Measurements from ENCODE around the gene CLUH.
"Not testable (repeated sequence)": the region's sequence is repeated elsewhere in the genome, so short reads cannot be mapped to it uniquely, and the experiment has no call there.

CLUH gene

DNA sequence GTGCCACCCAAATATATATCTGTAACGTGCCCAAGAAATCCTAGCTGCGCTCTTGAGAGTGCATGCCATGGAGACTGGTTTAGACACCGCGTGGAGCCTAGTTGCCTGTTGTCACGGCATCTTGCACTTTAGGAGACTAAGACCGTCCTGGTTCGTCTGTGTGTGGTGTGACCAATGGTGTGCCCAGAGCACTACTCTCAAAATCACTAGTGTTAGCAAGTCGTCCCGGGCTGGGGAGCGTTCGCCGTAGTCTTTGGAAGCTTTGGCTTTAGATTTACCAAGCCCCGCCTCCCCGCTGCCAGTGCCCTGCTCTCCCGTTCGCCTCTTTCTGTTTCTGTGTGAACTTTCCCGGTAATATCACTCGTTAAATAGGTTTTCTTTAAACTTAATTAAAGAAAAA is 27.0 kb downstream of the CLUH start:
- H3K4me3 ChIP-seq (ENCODE audit: low read length): no peak overlapping the region
- no peak for DNase-seq (ENCODE audit: low read depth)
- TF ChIP-seq, protein P1, sequence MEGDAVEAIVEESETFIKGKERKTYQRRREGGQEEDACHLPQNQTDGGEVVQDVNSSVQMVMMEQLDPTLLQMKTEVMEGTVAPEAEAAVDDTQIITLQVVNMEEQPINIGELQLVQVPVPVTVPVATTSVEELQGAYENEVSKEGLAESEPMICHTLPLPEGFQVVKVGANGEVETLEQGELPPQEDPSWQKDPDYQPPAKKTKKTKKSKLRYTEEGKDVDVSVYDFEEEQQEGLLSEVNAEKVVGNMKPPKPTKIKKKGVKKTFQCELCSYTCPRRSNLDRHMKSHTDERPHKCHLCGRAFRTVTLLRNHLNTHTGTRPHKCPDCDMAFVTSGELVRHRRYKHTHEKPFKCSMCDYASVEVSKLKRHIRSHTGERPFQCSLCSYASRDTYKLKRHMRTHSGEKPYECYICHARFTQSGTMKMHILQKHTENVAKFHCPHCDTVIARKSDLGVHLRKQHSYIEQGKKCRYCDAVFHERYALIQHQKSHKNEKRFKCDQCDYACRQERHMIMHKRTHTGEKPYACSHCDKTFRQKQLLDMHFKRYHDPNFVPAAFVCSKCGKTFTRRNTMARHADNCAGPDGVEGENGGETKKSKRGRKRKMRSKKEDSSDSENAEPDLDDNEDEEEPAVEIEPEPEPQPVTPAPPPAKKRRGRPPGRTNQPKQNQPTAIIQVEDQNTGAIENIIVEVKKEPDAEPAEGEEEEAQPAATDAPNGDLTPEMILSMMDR (conservative IDR thresholded peaks at IDR 0.05; ENCODE audit: low read depth, low read length): no peak

DNA sequence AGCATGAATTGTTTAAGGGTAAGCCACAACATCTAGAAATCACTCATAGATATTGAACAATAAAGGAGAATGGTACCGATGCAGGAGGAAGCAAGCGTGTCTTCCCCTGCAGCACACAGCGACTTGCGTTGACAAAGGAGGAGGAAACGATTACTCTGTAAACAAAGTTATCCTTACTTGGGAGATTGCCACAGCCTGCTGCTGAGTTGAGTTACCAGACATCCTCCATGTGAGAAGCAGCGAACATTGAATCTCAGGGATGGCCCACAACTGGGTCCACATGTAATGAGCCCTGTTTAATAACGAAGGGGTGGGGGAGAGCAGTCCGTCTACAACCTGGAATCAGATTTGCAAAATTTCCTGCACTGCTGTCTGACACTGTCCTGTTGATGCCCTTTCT is 27.7 kb downstream of the CLUH start:
- no peak overlapping the region for H3K4me3 ChIP-seq (ENCODE audit: low read length)
- no peak for DNase-seq (ENCODE audit: low read depth)
- TF ChIP-seq, protein P1 (conservative IDR thresholded peaks at IDR 0.05; ENCODE audit: low read depth, low read length): no peak

DNA sequence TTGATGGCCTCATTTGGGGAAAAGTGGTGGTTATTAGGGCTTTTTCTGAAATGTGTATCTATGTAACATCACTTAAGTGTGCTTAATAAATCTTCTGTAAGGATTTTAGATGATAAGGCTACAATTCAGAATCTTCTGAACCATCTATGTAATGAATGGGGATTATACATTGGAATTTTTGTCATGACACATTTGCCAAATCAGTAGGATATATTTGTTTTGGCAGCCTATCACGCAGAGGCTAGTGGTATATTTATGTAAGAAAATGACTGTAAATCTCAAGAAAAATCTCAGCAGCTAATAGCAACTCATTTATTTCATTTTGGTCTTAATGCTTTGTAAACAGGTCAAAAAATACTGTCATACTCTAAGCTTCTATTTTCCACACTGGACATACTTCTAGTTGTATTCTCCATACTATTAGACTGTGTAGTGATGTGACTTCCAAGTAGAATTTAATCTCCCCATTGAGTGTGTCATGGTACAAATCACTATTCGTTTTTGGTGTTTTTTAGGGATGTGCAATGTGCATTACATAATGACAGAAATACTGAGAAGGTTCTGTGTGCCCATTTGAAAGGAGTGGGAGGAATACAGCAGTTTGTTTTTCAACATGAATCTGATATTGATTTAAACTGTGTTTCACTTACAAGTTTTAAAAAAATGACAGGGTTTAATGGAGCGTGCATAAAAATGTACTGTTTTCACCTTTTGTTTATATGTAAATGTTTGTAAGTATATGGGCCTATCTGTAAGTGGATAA is 29.2 kb downstream of the CLUH start:
- TF ChIP-seq, protein P1 (conservative IDR thresholded peaks at IDR 0.05; ENCODE audit: low read depth, low read length): no peak
- no peak for DNase-seq (ENCODE audit: low read depth)
- no peak overlapping the region for H3K4me3 ChIP-seq (ENCODE audit: low read length)

DNA sequence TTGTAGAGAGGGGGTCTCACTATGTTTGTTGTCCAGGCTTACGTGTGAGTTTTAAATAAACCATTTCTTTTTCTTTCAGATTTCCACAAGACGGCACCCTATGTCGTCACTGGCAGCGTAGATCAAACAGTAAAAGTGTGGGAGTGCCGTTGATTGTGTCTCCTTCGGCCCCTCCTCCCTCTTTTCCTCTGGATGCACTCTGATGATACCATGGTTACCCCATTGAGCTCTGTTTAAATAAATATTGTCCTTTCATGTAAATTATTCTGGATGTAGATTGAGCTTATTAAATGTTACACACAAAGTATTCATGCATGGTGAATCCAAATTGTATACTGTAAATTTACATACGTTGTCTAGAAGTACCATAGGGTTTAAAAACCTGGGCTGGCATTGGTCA is 29.9 kb downstream of the CLUH start:
- no peak overlapping the region for H3K4me3 ChIP-seq (ENCODE audit: low read length)
- TF ChIP-seq, protein P1 (conservative IDR thresholded peaks at IDR 0.05; ENCODE audit: low read depth, low read length): no peak
- DNase-seq (ENCODE audit: low read depth): no peak

DNA sequence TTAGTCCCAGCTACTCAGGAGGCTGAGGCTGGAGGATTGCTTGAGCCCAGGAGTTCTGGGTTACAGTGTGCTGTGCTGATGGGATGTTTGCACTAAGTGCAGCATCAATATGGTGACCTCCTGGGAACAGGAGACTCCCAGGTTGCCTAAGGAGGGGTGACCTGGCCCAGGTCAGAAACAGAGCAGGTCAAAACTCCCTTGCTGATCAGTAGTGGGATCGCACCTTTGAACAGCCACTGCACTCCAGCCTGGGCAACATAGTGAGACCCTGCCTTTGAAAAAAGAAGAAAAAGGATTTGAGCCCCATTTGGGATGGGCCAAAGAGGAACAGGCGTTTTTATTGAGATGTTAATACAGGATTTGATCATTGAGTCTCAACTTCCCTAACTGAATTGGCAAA is 30.6 kb downstream of the CLUH start:
- no peak for DNase-seq (ENCODE audit: low read depth)
- H3K4me3 ChIP-seq (ENCODE audit: low read length): no peak overlapping the region
- TF ChIP-seq, protein P1 (conservative IDR thresholded peaks at IDR 0.05; ENCODE audit: low read depth, low read length): no peak

DNA sequence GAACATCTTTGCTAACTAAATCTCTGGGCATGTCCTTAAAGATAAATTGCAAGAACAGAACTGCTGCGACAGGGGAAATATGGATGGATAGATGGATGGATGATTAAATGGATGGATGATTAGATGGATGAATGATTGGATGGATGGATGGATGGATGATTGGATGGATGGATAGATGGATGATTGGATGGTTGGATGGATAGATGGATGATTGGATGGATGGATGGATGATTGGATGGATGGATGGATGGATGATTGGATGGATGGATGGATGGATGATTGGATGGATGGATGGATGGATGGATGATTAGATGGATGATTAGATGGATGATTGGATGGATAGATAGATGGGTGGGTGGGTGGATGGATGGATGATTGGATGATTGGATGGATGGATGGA is 32.3 kb downstream of the CLUH start:
- DNase-seq (ENCODE audit: low read depth); H3K4me3 ChIP-seq (ENCODE audit: low read length): not testable (repeated sequence)

DNA sequence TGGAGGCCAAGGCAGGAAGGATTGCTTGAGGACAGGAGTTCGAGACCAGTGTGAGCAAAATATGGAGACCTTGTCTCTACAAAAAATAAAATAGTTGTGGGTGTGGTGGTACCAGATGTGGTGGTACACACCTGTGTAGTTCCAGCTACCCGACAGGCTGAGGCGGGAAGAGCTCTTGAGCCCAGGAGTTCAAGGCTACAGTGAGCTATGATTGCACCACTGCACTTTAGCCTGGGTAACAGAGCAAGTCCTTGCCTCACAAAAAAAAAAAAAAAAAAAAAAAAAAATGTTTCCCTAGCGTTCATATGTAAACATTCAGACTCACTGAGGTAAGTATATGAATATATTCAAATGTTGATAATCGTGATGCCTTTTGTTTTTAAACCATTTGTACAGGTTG is 39.5 kb downstream of the CLUH start:
- TF ChIP-seq, protein P1 (conservative IDR thresholded peaks at IDR 0.05; ENCODE audit: low read depth, low read length): no peak
- no peak overlapping the region for H3K4me3 ChIP-seq (ENCODE audit: low read length)
- no peak for DNase-seq (ENCODE audit: low read depth)

DNA sequence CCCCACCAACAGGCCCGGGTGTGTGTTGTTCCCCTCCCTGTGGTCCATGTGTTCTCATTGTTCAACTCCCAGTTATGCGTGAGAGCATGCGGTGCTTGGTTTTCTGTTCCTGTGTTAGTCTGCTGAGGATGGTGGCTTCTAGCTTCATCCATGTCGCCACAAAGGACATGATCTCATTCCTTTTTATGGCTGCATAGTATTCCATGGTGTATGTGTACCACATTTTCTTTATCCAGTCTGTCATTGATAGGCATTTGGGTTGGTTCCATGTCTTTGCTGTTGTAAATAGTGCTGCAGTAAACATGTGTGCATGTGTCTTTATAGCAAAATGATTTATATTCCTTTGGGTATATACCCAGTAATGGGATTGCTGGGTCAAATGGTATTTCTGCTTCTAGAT is 51.2 kb downstream of the CLUH start:
- DNase-seq (ENCODE audit: low read depth); H3K4me3 ChIP-seq (ENCODE audit: low read length): not testable (repeated sequence)

DNA sequence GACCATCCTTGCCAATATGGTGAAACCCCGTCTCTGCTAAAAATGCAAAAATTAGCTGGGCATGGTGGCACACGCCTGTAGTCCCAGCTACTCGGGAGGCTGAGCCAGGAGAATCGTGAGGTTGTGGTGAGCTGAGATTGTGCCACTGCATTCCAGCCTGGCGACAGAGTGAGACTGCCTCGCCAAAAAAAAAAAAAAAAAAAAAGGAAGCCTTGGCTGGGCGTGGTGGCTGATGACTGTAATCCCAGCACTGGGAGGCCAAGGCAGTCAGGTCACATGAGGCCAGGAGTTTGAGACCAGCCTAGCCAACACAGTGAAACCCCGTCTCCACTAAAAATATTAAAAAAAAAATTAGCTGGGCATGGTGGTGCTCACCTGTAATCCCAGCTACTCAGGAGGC is 52.2 kb downstream of the CLUH start:
- DNase-seq (ENCODE audit: low read depth); H3K4me3 ChIP-seq (ENCODE audit: low read length): not testable (repeated sequence)

Data from retinal pigment epithelial cell (primary cell).